PC-9 (cell line): ENCODE measurements around the gene PLAC9. TPM values are rescaled to one million over a fixed set of nuclear protein-coding genes. Genes with fewer than 3 reads are reported as not detected.

Experiments
- BruUV-seq: library from RNA; stranded (reverse); fragments of 400-500 nt; replicated peaks from 2 replicates; lab custom pipeline; 2021; lab: Mats Ljungman, UMichigan
- CTCF ChIA-PET: fragments of 300-600 bp; sonication (Branson Sonifier 250); formaldehyde crosslinking; loops from one replicate; lab custom pipeline; 2022; ENCODE audit warnings: antibody characterized with exemption; lab: Charles Lee
- POLR2A ChIA-PET: fragments of 300-600 bp; sonication (Branson Sonifier 250); formaldehyde crosslinking; loops from one replicate; lab custom pipeline; 2022; ENCODE audit warnings: antibody characterized with exemption; ENCODE audit not compliant: unreplicated experiment; lab: Charles Lee
- DNase-seq, 2 experiments: peaks; one replicate each; pipeline versions ENCODE4 v3.0.0 to v3.0.0-alpha.2; 2015 to 2022; ENCODE audit warnings: mixed read lengths in 1 of 2
- H2AFZ ChIP-seq: fragments of 200-600 bp; sonication (generic); 2 replicates; pipeline ENCODE4 v1.8.1; 2017; ENCODE audit warnings: antibody characterized with exemption
- H3F3A ChIP-seq: fragments of 200-600 bp; sonication (generic); 2 replicates; pipeline ENCODE4 v1.8.1; 2017; ENCODE audit warnings: antibody characterized with exemption, mild to moderate bottlenecking, low read depth; ENCODE audit not compliant: insufficient read depth
- H3K27ac ChIP-seq: fragments of 200-600 bp; sonication (generic); 2 replicates; pipeline ENCODE4 v1.6.1; 2016; ENCODE audit warnings: mixed run types
- H3K27me3 ChIP-seq: fragments of 200-600 bp; sonication (generic); 2 replicates; pipeline ENCODE4 v1.6.1; 2016; ENCODE audit warnings: low read depth, mixed run types; ENCODE audit not compliant: insufficient read depth
- H3K36me3 ChIP-seq: fragments of 200-600 bp; sonication (generic); 2 replicates; pipeline ENCODE4 v1.6.1; 2016; ENCODE audit warnings: low read depth, mixed run types
- H3K4me1 ChIP-seq: fragments of 200-600 bp; sonication (generic); replicated peaks from 2 replicates; pipeline ENCODE4 v1.6.1; 2016; ENCODE audit warnings: mixed run types; ENCODE audit not compliant: insufficient read depth
- H3K4me2 ChIP-seq: fragments of 200-600 bp; sonication (generic); 2 replicates; pipeline ENCODE4 v1.6.1; 2017; ENCODE audit warnings: mixed run types
- H3K4me3 ChIP-seq: fragments of 200-600 bp; sonication (generic); 2 replicates; pipeline ENCODE4 v1.6.1; 2016; ENCODE audit warnings: mixed run types
- H3K79me2 ChIP-seq: fragments of 200-600 bp; sonication (generic); 2 replicates; pipeline ENCODE4 v1.6.1; 2017; ENCODE audit warnings: low read depth, mixed run types
- H3K9me2 ChIP-seq: fragments of 200-600 bp; sonication (generic); 2 replicates; pipeline ENCODE4 v1.8.1; 2017; ENCODE audit warnings: mild to moderate bottlenecking; ENCODE audit not compliant: insufficient read depth
- H3K9me3 ChIP-seq: fragments of 200-600 bp; sonication (generic); 2 replicates; pipeline ENCODE4 v1.8.1; 2016; ENCODE audit warnings: low read depth; ENCODE audit not compliant: insufficient read depth
- H4K20me1 ChIP-seq: fragments of 200-600 bp; sonication (generic); 2 replicates; pipeline ENCODE4 v1.8.1; 2017; ENCODE audit not compliant: insufficient read depth
- EZH2 ChIP-seq: fragments of 200-600 bp; sonication (generic); IDR thresholded peaks from 2 replicates; pipeline ENCODE4 v1.8.0; 2017; ENCODE audit warnings: antibody characterized with exemption, low read depth
- intact Hi-C: fragments of 100-400 bp; cut with micrococcal nuclease; formaldehyde crosslinking; loops from one replicate; pipeline ENCODE4 v1.10.0; 2022; ENCODE audit not compliant: unreplicated experiment
- total RNA-seq: library from RNA; stranded (reverse); gene quantifications from 2 replicates; pipeline ENCODE4 v1.2.3, GENCODE V29; 2021
- TF ChIP-seq, protein P1 (sequence below): fragments of 200-600 bp; sonication (generic); conservative IDR thresholded peaks from 2 replicates; pipeline ENCODE4 v1.6.1; 2017; ENCODE audit warnings: mixed run types, antibody characterized with exemption, mild to moderate bottlenecking, moderate library complexity

PLAC9 gene
- total RNA-seq, 1 experiment from 2014 or later = not detected

DNA sequence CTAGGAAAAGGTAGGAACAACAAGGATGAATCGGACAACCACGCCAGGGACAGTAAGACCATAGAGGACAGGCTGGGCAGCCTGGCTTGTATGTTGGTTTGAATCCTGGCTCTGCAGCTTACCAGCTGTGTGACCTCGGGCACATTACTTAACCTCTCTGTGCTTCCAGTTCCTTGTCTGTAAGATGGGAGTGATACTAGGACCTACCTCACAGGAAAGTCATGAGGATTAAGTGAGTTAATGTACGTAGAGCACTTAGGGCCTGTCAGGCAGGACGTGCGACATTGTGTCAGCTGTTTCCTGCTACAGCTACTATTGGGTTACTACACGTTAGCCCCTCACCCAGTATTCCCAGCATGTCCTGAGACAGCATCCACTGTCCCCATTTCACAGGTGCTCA is 32.1 kb downstream of the PLAC9 start:
- intact Hi-C loops = loop anchor here (1.0 kb wide), 1 partner anchor 40 kb away; no protein-coding TSS in a partner anchor
- no peaks in the 10 kb centered on the region for H3K9me2 ChIP-seq
- BruUV-seq = TSS peak; percentile 66
- H3K27ac ChIP-seq = peak overlapping the region; percentile 62
- peaks cover 73% of the 10 kb centered on the region for H3K79me2 ChIP-seq
- H4K20me1 ChIP-seq = peaks cover 7% of the 10 kb centered on the region
- no peaks in the 10 kb centered on the region for H3K27me3 ChIP-seq
- peaks cover 38% of the 10 kb centered on the region for H3F3A ChIP-seq
- CTCF ChIA-PET = no interaction called here
- H3K4me3 ChIP-seq = no peak overlapping the region
- peaks cover 65% of the 10 kb centered on the region for H3K4me1 ChIP-seq
- POLR2A ChIA-PET = no interaction called here
- no peak for TF ChIP-seq EZH2
- TF ChIP-seq, protein P1, sequence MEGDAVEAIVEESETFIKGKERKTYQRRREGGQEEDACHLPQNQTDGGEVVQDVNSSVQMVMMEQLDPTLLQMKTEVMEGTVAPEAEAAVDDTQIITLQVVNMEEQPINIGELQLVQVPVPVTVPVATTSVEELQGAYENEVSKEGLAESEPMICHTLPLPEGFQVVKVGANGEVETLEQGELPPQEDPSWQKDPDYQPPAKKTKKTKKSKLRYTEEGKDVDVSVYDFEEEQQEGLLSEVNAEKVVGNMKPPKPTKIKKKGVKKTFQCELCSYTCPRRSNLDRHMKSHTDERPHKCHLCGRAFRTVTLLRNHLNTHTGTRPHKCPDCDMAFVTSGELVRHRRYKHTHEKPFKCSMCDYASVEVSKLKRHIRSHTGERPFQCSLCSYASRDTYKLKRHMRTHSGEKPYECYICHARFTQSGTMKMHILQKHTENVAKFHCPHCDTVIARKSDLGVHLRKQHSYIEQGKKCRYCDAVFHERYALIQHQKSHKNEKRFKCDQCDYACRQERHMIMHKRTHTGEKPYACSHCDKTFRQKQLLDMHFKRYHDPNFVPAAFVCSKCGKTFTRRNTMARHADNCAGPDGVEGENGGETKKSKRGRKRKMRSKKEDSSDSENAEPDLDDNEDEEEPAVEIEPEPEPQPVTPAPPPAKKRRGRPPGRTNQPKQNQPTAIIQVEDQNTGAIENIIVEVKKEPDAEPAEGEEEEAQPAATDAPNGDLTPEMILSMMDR = no peak
- no peak overlapping the region for H2AFZ ChIP-seq
- peaks cover 37% of the 10 kb centered on the region for H3K36me3 ChIP-seq
- H3K4me2 ChIP-seq = peak overlapping the region; percentile 49
- no peaks in the 10 kb centered on the region for H3K9me3 ChIP-seq
- DNase-seq = no peak

DNA sequence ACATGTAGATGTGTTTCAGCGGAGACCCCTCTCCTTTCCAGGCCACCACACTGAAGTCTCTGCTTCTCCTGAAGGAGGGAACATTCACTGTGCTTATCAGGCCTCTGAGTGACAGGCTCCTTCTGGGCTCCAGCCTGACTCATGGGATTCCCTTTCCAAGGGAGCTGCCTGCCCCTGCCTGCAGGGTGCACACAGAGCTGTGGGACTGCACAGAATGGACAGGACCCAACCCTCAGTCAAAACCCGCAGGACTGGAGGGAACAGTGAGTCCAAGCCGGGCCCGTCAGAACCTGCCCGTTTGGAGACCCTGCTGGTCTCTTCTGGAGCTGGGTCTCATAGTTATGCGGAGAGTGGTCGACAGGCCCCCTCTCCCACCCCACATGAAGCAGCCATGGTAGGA is 32.6 kb downstream of the PLAC9 start:
- no TSS peak for BruUV-seq
- no peaks in the 10 kb centered on the region for H3K9me3 ChIP-seq
- ChIA-PET POLR2A (no interaction called here), CTCF (no interaction called here)
- peaks cover 63% of the 10 kb centered on the region for H3K4me1 ChIP-seq
- H3K36me3 ChIP-seq = peaks cover 38% of the 10 kb centered on the region
- TF ChIP-seq, protein P1 = no peak; the same call in 1 of the 2 replicates
- TF ChIP-seq EZH2 = no peak
- no peak overlapping the region for H2AFZ ChIP-seq
- peaks cover 7% of the 10 kb centered on the region for H4K20me1 ChIP-seq
- H3K4me3 ChIP-seq = no peak overlapping the region
- H3K9me2 ChIP-seq = no peaks in the 10 kb centered on the region
- no peaks in the 10 kb centered on the region for H3K27me3 ChIP-seq
- peak overlapping the region; percentile 49; the same call in 1 of the 2 replicates for H3K4me2 ChIP-seq
- peaks cover 78% of the 10 kb centered on the region for H3K79me2 ChIP-seq
- intact Hi-C loops = no loop called here
- DNase-seq = peak in 1 of 2 experiments; percentile 31
- peak overlapping the region; percentile 62; the same call in 1 of the 2 replicates for H3K27ac ChIP-seq
- peaks cover 32% of the 10 kb centered on the region for H3F3A ChIP-seq

DNA sequence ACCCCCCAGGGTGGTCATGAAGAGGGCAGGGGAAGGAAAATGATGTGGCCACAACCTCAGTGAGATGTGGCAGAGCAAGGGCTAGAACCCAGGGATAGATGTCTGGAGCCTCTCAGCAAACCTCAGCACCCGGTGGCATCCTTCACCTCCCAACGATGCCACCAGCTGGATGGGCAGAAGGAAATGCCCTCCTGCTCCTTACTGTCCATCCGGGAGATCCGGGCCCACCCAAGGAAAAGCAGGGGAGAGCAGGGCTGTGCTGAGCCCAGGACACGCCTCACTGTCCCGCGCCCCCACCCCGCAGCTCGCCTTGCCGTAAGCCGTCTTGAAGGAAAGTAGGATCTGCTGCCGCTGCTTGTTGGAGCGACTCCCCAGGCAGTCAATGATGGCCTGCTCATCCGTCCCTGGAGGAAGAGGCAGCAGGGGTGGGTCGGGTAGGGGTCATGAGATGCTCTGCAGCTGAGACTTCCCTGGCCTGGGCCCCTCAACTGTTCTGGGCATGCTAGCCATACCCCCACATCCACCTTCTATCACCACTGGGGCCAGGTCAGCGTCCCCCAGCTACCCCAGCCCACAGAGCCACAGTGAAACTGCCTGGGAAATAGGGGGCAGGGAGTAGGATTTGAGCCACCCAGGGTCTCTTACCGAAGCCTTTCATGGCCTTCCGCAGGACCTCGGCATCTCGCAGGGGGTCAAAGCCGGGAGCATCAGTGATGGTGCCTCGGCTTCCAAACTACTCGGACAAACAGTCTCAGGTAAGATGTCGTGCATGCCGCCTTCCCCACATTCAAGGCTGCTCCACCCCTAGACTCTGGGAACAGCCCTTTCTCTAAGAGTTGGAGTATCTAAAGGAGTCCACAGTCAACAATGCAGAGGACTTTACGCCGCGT is 34.3 kb downstream of the PLAC9 start:
- no peak overlapping the region for H3K27ac ChIP-seq
- intact Hi-C loops = no loop called here
- peaks cover 78% of the 10 kb centered on the region for H3K79me2 ChIP-seq
- DNase-seq = no peak
- peaks cover 38% of the 10 kb centered on the region for H3F3A ChIP-seq
- no peak overlapping the region for H3K4me3 ChIP-seq
- BruUV-seq = no TSS peak
- H3K9me2 ChIP-seq = no peaks in the 10 kb centered on the region
- peaks cover 71% of the 10 kb centered on the region for H3K4me1 ChIP-seq
- H3K36me3 ChIP-seq = peaks cover 36% of the 10 kb centered on the region
- TF ChIP-seq, protein P1 = no peak
- no peak for TF ChIP-seq EZH2
- no peak overlapping the region for H2AFZ ChIP-seq
- no peaks in the 10 kb centered on the region for H3K27me3 ChIP-seq
- H3K9me3 ChIP-seq = no peaks in the 10 kb centered on the region
- peaks cover 11% of the 10 kb centered on the region for H4K20me1 ChIP-seq
- H3K4me2 ChIP-seq = peak overlapping the region; percentile 49
- CTCF ChIA-PET = interaction anchor here (0.6 kb wide), 1 partner anchor 36 kb away, joined by 6 read pairs; no protein-coding TSS in a partner anchor
- POLR2A ChIA-PET = no interaction called here
